DOHH2 (cell line): ENCODE data around the gene BTBD16.

Source experiments
- H3F3A ChIP-seq: fragments of 200-600 bp; sonication (generic), shearing (Covaris generic); 2 replicates; pipeline ENCODE4 v1.6.0; 2016; ENCODE audit warnings: antibody characterized with exemption, mild to moderate bottlenecking; ENCODE audit not compliant: control insufficient read depth, insufficient read depth
- H3K27ac ChIP-seq: fragments of 200-600 bp; sonication (generic); 2 replicates; pipeline ENCODE4 v1.5.1; 2014; ENCODE audit warnings: low read depth, mild to moderate bottlenecking, low read length, moderate library complexity
- H3K27me3 ChIP-seq: fragments of 200-600 bp; sonication (generic); 2 replicates; pipeline ENCODE4 v1.6.1; 2014; ENCODE audit warnings: mild to moderate bottlenecking, low read length, mixed read lengths; ENCODE audit not compliant: control insufficient read depth
- H3K36me3 ChIP-seq: fragments of 200-600 bp; sonication (generic); 2 replicates; pipeline ENCODE4 v1.6.1; 2014; ENCODE audit warnings: mild to moderate bottlenecking, low read length, moderate library complexity, mixed read lengths; ENCODE audit not compliant: control insufficient read depth
- H3K4me1 ChIP-seq: fragments of 200-600 bp; sonication (generic); 2 replicates; pipeline ENCODE4 v1.6.1; 2014; ENCODE audit warnings: mild to moderate bottlenecking, low read length, mixed read lengths; ENCODE audit not compliant: control insufficient read depth
- H3K4me2 ChIP-seq: fragments of 200-600 bp; sonication (generic); 2 replicates; pipeline ENCODE4 v1.6.0; 2014; ENCODE audit warnings: mild to moderate bottlenecking, low read length, moderate library complexity
- H3K4me3 ChIP-seq: fragments of 200-600 bp; sonication (generic); 2 replicates; pipeline ENCODE4 v1.5.1; 2014; ENCODE audit warnings: mild to moderate bottlenecking, low read length, mixed read lengths
- H3K79me2 ChIP-seq: fragments of 200-600 bp; sonication (generic); 2 replicates; pipeline ENCODE4 v1.6.1; 2014; ENCODE audit warnings: mild to moderate bottlenecking, low read length, mixed read lengths; ENCODE audit not compliant: control insufficient read depth
- H3K9me2 ChIP-seq: fragments of 200-600 bp; sonication (generic); replicated peaks from 2 replicates; pipeline ENCODE4 v1.6.1; 2014; ENCODE audit warnings: mild to moderate bottlenecking, low read length, mixed read lengths; ENCODE audit not compliant: control insufficient read depth
- H3K9me3 ChIP-seq: fragments of 200-600 bp; sonication (generic); 2 replicates; pipeline ENCODE4 v1.6.1; 2014; ENCODE audit warnings: antibody characterized with exemption, low read length, mixed read lengths; ENCODE audit not compliant: control insufficient read depth, insufficient read depth
- H4K20me1 ChIP-seq: fragments of 200-600 bp; sonication (generic); 2 replicates; pipeline ENCODE4 v1.6.0; 2014; ENCODE audit warnings: low read depth, mild to moderate bottlenecking, antibody characterized with exemption, low read length, moderate library complexity; ENCODE audit not compliant: control insufficient read depth, insufficient read depth
- CTCF ChIP-seq: fragments of 200-600 bp; sonication (generic); IDR thresholded peaks from one replicate; pipeline ENCODE4 v1.5.1; 2014; ENCODE audit warnings: antibody characterized with exemption, mild to moderate bottlenecking, low read depth, low read length; ENCODE audit not compliant: poor library complexity, severe bottlenecking
- EZH2phosphoT487 ChIP-seq: fragments of 200-600 bp; sonication (generic); IDR thresholded peaks from 2 replicates; pipeline ENCODE4 v1.6.1; 2017; ENCODE audit warnings: borderline replicate concordance, mild to moderate bottlenecking, antibody characterized with exemption, low read length, moderate library complexity, mixed read lengths

Gene BTBD16

GRCh38 chr10:122246830-122247520 is 24.1 kb upstream of the BTBD16 start:
- Histone ChIP-seq H3K9me2 (no peaks in the 10 kb centered on the region), H3K27me3 (no peaks in the 10 kb centered on the region), H3K36me3 (no peaks in the 10 kb centered on the region), H4K20me1 (no peaks in the 10 kb centered on the region), H3K4me1 (no peaks in the 10 kb centered on the region), H3K9me3 (no peaks in the 10 kb centered on the region), H3F3A (no peaks in the 10 kb centered on the region), H3K4me3 (no peak overlapping the region), H3K79me2 (no peaks in the 10 kb centered on the region), H3K27ac (no peak overlapping the region), H3K4me2 (no peak overlapping the region)
- TF ChIP-seq EZH2phosphoT487, result no peak
- TF ChIP-seq CTCF, result no peak

- Histone ChIP-seq H3K79me2 (no peaks in the 10 kb centered on the region), H3K4me3 (no peak overlapping the region), H3K4me2 (no peak overlapping the region), H3K27ac (no peak overlapping the region), H3K9me3 (no peaks in the 10 kb centered on the region), H4K20me1 (no peaks in the 10 kb centered on the region), H3K27me3 (no peaks in the 10 kb centered on the region), H3K36me3 (no peaks in the 10 kb centered on the region), H3F3A (no peaks in the 10 kb centered on the region), H3K4me1 (no peaks in the 10 kb centered on the region), H3K9me2 (no peaks in the 10 kb centered on the region)
- no peak for TF ChIP-seq EZH2phosphoT487
- TF ChIP-seq CTCF, result no peak
These were observed 22.5 kb upstream of the BTBD16 start for GRCh38 chr10:122248356-122249302.

GRCh38 chr10:122249303-122249850 is 21.7 kb upstream of the BTBD16 start:
- Histone ChIP-seq H3K4me3 (no peak overlapping the region), H3K27ac (no peak overlapping the region), H3K36me3 (no peaks in the 10 kb centered on the region), H3K9me2 (no peaks in the 10 kb centered on the region), H3K79me2 (no peaks in the 10 kb centered on the region), H3K4me2 (no peak overlapping the region), H3K4me1 (no peaks in the 10 kb centered on the region), H3F3A (no peaks in the 10 kb centered on the region), H3K9me3 (no peaks in the 10 kb centered on the region), H3K27me3 (no peaks in the 10 kb centered on the region), H4K20me1 (no peaks in the 10 kb centered on the region)
- TF ChIP-seq EZH2phosphoT487 (no peak), CTCF (no peak)
